ENCODE measurements around the gene THRB.

Gene THRB

DNA sequence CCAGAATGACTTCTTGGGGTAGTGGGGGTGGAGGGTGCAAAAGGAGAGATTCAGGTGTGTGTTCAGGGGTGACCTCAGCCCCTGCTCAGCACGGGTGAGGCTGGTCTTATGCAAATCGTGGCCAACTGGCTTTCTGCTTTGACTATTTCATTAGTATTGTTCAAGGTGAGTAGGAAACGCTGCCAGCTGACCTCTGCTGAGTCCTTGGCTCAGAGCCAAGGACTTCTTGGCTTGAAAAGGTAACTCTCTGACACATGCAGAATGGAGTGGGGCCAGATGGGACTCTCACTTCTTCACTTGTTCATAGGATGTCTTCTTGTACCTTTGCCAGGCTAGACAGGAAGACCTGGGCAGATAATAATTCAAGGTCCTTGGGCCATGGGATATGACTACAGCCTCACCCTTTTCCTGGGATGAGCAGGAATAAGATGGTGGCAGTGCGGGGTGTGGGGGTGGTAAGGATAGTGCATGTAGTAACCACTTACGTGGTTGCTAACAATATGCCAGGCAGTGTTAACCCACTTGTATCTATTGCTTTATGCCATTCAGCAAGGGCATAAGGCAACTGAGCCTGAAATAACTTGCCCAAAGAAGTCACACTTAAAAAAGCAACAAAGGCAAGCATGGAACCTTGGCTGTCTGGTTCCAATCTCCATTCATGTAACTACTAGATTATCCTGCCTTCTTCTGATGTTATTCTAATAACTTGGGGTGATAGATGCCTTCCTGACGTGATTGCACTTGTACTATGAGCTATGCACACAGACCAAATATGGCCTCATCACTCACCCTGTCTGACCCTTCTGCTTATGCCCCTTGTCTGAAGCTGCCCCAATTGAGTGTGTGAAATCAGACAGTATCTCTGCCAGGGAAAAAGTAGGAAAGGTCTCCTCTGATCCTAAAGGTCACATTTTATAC, 356.4 kb downstream of the THRB start:
- TF ChIP-seq CTCF (IDR thresholded peaks at IDR 0.05; ENCODE audit: low read depth, low read length, missing control alignments), result no peak

GRCh38 chr3:24137334-24137733, 357.3 kb downstream of the THRB start:
- TF ChIP-seq CTCF (IDR thresholded peaks at IDR 0.05; ENCODE audit: low read depth, low read length, missing control alignments), result no peak
- no peak overlapping the region for H3K4me3 ChIP-seq (replicated peaks; ENCODE audit: low read depth, low read length)
- no peak for DNase-seq (ENCODE audit: extremely low read depth, low read depth)

More for the DNA sequence above, 356.4 kb downstream of the THRB start:
- no peak overlapping the region for H3K4me3 ChIP-seq (replicated peaks; ENCODE audit: low read depth, low read length)
- no peak for DNase-seq (ENCODE audit: extremely low read depth, low read depth)

DNA sequence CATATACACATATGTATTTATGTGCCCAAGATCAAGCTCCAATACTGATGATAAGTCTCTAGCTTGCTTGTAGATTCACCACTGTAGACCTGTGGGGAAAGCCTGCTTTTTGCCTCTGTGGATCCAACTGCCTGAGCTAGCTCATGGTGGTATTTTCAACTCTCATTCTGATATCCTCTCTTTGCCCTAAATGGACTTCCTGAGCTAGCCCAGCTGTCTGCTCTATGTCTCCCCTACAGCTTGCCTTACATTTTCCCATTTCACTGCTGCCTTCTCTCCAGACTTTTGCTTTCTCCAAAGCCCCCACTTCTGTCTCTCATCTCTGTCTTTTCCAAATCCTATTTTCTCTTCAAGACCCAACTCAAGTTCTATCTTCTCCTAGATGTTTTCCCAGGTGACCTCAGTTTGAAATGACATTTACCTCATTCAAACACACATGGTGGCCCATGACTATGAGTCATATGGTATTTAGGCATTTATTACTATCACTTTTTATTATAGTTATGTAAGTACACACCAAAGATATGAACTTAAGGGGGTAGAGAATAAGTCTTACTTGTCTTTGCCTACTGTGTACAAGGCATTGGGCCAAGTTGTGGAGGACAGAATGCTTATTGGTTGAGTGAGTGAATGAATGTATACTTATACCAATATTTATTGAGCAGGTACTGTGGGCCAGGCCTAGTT, 357.9 kb downstream of the THRB start:
- H3K4me3 ChIP-seq (replicated peaks; ENCODE audit: low read depth, low read length), result no peak overlapping the region
- DNase-seq (ENCODE audit: extremely low read depth, low read depth), result no peak
- no peak for TF ChIP-seq CTCF (IDR thresholded peaks at IDR 0.05; ENCODE audit: low read depth, low read length, missing control alignments)

GRCh38 chr3:24135280-24135679, 359.4 kb downstream of the THRB start:
- DNase-seq (ENCODE audit: extremely low read depth, low read depth), result no peak
- no peak overlapping the region for H3K4me3 ChIP-seq (replicated peaks; ENCODE audit: low read depth, low read length)
- no peak for TF ChIP-seq CTCF (IDR thresholded peaks at IDR 0.05; ENCODE audit: low read depth, low read length, missing control alignments)

DNA sequence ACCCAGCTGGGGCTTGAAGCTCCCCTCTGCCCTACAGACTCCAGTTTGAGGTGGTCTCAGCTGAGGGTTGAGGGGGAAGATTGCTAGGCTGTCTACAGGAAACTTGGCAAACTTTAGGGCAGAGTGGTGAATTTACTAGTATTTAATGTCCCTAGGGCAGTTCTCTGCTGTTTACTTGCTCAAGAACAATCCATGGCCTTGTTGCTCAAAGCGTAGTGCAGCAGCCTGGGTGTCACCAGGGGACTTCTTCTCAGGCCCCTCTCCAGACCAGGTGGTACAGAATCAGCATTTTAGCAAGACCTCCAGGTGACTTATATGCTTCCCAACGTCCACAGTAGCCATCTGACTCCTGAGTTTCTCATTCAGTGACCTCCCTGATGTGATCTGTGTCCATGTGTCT, 360.7 kb downstream of the THRB start:
- no peak overlapping the region for H3K4me3 ChIP-seq (replicated peaks; ENCODE audit: low read depth, low read length)
- DNase-seq (ENCODE audit: extremely low read depth, low read depth), result no peak
- TF ChIP-seq CTCF (IDR thresholded peaks at IDR 0.05; ENCODE audit: low read depth, low read length, missing control alignments), result no peak

GRCh38 chr3:24133436-24133835, 361.2 kb downstream of the THRB start:
- TF ChIP-seq CTCF (IDR thresholded peaks at IDR 0.05; ENCODE audit: low read depth, low read length, missing control alignments), result no peak
- DNase-seq (ENCODE audit: extremely low read depth, low read depth), result no peak
- H3K4me3 ChIP-seq (replicated peaks; ENCODE audit: low read depth, low read length), result no peak overlapping the region
